Measurements from ENCODE around the gene EFCAB5. TPM values are rescaled to one million over a fixed set of nuclear protein-coding genes. Genes with fewer than 3 reads are reported as not detected.

The EFCAB5 gene
- total RNA-seq, 1 donor from 2014 or later: 1.00 TPM

- TF ChIP-seq CTCF (IDR thresholded peaks at IDR 0.05; ENCODE audit: insufficient read depth, low read depth, low read length): no peak
- TF ChIP-seq EZH2 (IDR thresholded peaks at IDR 0.05; ENCODE audit: insufficient read depth, low read length): no peak
- Histone ChIP-seq H3K4me1 (ENCODE audit: insufficient read depth, low read length) (no peaks in the 10 kb centered on the region), H3K79me2 (ENCODE audit: insufficient read depth, low read length) (peaks cover 73% of the 10 kb centered on the region), H3K4me3 (ENCODE audit: insufficient read depth, low read depth, low read length) (no peak overlapping the region), H2AFZ (ENCODE audit: low read depth, low read length) (no peak overlapping the region), H4K20me1 (ENCODE audit: insufficient read depth, low read length) (peaks cover 34% of the 10 kb centered on the region), H3K27me3 (ENCODE audit: insufficient read depth, low read length) (no peaks in the 10 kb centered on the region), H3K9me3 (ENCODE audit: insufficient read depth, low read depth, low read length) (peaks cover 9% of the 10 kb centered on the region), H3K36me3 (ENCODE audit: insufficient read depth, low read length) (no peaks in the 10 kb centered on the region), H3K9ac (ENCODE audit: low read length) (no peak overlapping the region), H3K4me2 (ENCODE audit: low read length) (no peak overlapping the region), H3K27ac (ENCODE audit: low read depth, low read length) (no peak overlapping the region)
- Mint-ChIP-seq H3K27ac (ENCODE audit: unreplicated experiment) (no peak overlapping the region), H3K27me3 (ENCODE audit: low read depth, unreplicated experiment) (no peaks in the 10 kb centered on the region), H3K36me3 (ENCODE audit: low read depth, unreplicated experiment) (peaks cover 8% of the 10 kb centered on the region), H3K9me3 (ENCODE audit: unreplicated experiment) (peaks cover 12% of the 10 kb centered on the region), H3K4me1 (ENCODE audit: low read depth, unreplicated experiment) (no peaks in the 10 kb centered on the region), H3K4me3 (ENCODE audit: unreplicated experiment) (no peak overlapping the region)
- DNase-seq (ENCODE audit: low read depth) (no peak), FAIRE-seq (no peak)
These were observed 38.0 kb upstream of the EFCAB5 start for GRCh38 chr17:29903471-29903870.

- H3K4me1 Mint-ChIP-seq (ENCODE audit: low read depth, unreplicated experiment): peaks cover 2% of the 10 kb centered on the region
- no peaks in the 10 kb centered on the region for H3K27me3 ChIP-seq (ENCODE audit: insufficient read depth, low read length)
- no peak overlapping the region for H3K27ac Mint-ChIP-seq (ENCODE audit: unreplicated experiment)
- no peak overlapping the region for H3K9ac ChIP-seq (ENCODE audit: low read length)
- no peaks in the 10 kb centered on the region for H3K4me1 ChIP-seq (ENCODE audit: insufficient read depth, low read length)
- H3K79me2 ChIP-seq (ENCODE audit: insufficient read depth, low read length): peaks cover 87% of the 10 kb centered on the region
- H3K36me3 ChIP-seq (ENCODE audit: insufficient read depth, low read length): no peaks in the 10 kb centered on the region
- TF ChIP-seq CTCF (IDR thresholded peaks at IDR 0.05; ENCODE audit: insufficient read depth, low read depth, low read length): no peak
- no peak for TF ChIP-seq EZH2 (IDR thresholded peaks at IDR 0.05; ENCODE audit: insufficient read depth, low read length)
- H3K9me3 ChIP-seq (ENCODE audit: insufficient read depth, low read depth, low read length): peaks cover 9% of the 10 kb centered on the region
- peaks cover 12% of the 10 kb centered on the region for H3K9me3 Mint-ChIP-seq (ENCODE audit: unreplicated experiment)
- FAIRE-seq (no peak), DNase-seq (ENCODE audit: low read depth) (no peak)
- H2AFZ ChIP-seq (ENCODE audit: low read depth, low read length): no peak overlapping the region
- no peaks in the 10 kb centered on the region for H3K27me3 Mint-ChIP-seq (ENCODE audit: low read depth, unreplicated experiment)
- H3K4me3 Mint-ChIP-seq (ENCODE audit: unreplicated experiment): no peak overlapping the region
- H3K36me3 Mint-ChIP-seq (ENCODE audit: low read depth, unreplicated experiment): peaks cover 8% of the 10 kb centered on the region
- H3K4me3 ChIP-seq (ENCODE audit: insufficient read depth, low read depth, low read length): no peak overlapping the region
- H4K20me1 ChIP-seq (ENCODE audit: insufficient read depth, low read length): peaks cover 38% of the 10 kb centered on the region
- H3K27ac ChIP-seq (ENCODE audit: low read depth, low read length): no peak overlapping the region
- H3K4me2 ChIP-seq (ENCODE audit: low read length): no peak overlapping the region
These were observed 36.2 kb upstream of the EFCAB5 start for GRCh38 chr17:29905086-29905878.

GRCh38 chr17:29905879-29906167 lies 35.6 kb upstream of the EFCAB5 start:
- H3K27ac Mint-ChIP-seq (ENCODE audit: unreplicated experiment): no peak overlapping the region
- DNase-seq (ENCODE audit: low read depth) (no peak), FAIRE-seq (no peak)
- H4K20me1 ChIP-seq (ENCODE audit: insufficient read depth, low read length): peaks cover 38% of the 10 kb centered on the region
- no peak overlapping the region for H3K27ac ChIP-seq (ENCODE audit: low read depth, low read length)
- H3K36me3 Mint-ChIP-seq (ENCODE audit: low read depth, unreplicated experiment): peaks cover 8% of the 10 kb centered on the region
- H3K4me3 ChIP-seq (ENCODE audit: insufficient read depth, low read depth, low read length): no peak overlapping the region
- peaks cover 2% of the 10 kb centered on the region for H3K4me1 Mint-ChIP-seq (ENCODE audit: low read depth, unreplicated experiment)
- H3K4me3 Mint-ChIP-seq (ENCODE audit: unreplicated experiment): no peak overlapping the region
- H3K9me3 ChIP-seq (ENCODE audit: insufficient read depth, low read depth, low read length): peaks cover 9% of the 10 kb centered on the region
- no peaks in the 10 kb centered on the region for H3K36me3 ChIP-seq (ENCODE audit: insufficient read depth, low read length)
- H3K4me2 ChIP-seq (ENCODE audit: low read length): no peak overlapping the region
- H2AFZ ChIP-seq (ENCODE audit: low read depth, low read length): no peak overlapping the region
- H3K9ac ChIP-seq (ENCODE audit: low read length): no peak overlapping the region
- H3K79me2 ChIP-seq (ENCODE audit: insufficient read depth, low read length): peaks cover 92% of the 10 kb centered on the region
- TF ChIP-seq EZH2 (IDR thresholded peaks at IDR 0.05; ENCODE audit: insufficient read depth, low read length) (no peak), CTCF (IDR thresholded peaks at IDR 0.05; ENCODE audit: insufficient read depth, low read depth, low read length) (no peak)
- no peaks in the 10 kb centered on the region for H3K27me3 ChIP-seq (ENCODE audit: insufficient read depth, low read length)
- no peaks in the 10 kb centered on the region for H3K27me3 Mint-ChIP-seq (ENCODE audit: low read depth, unreplicated experiment)
- H3K9me3 Mint-ChIP-seq (ENCODE audit: unreplicated experiment): peaks cover 12% of the 10 kb centered on the region
- H3K4me1 ChIP-seq (ENCODE audit: insufficient read depth, low read length): no peaks in the 10 kb centered on the region

Measured in astrocyte (in vitro differentiated cells and primary cell).